LNCaP clone FGC (cell line): ENCODE measurements around the gene KLF11.

Experiments
- DNase-seq: peaks from one replicate; pipeline ENCODE4 v3.0.0-alpha.2; 2011; ENCODE audit warnings: low read depth
- H3K4me3 ChIP-seq: 2 replicates; pipeline ENCODE4 v1.5.1; 2011; ENCODE audit warnings: mild to moderate bottlenecking, low read depth, low read length, control low read depth
- CTCF ChIP-seq: IDR thresholded peaks from 2 replicates; pipeline ENCODE4 v1.5.1; 2012; ENCODE audit warnings: mild to moderate bottlenecking; ENCODE audit not compliant: control insufficient read depth, insufficient read depth; ENCODE audit errors: extremely low read depth

Gene KLF11

DNA sequence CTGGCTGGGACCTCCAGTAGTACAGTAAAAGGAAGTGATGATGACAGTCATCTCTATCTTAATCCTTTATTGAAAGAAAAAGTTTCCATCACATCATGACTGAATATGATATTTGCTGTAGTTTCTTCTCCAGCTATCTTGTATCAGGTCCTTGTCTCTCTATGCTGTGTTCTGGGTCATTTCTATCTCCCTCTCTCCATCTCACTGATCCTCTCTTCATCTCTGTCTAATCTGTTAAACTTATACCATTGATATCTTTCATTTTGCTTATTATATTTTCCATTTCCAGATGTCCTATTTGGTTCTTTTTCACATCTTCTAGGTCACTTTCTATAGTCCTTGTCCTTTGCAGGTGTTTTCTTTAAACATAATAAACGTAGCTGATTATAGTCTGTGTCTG, 24.5 kb downstream of the KLF11 start:
- no peak for TF ChIP-seq CTCF
- no peak for DNase-seq
- no peak overlapping the region for H3K4me3 ChIP-seq

DNA sequence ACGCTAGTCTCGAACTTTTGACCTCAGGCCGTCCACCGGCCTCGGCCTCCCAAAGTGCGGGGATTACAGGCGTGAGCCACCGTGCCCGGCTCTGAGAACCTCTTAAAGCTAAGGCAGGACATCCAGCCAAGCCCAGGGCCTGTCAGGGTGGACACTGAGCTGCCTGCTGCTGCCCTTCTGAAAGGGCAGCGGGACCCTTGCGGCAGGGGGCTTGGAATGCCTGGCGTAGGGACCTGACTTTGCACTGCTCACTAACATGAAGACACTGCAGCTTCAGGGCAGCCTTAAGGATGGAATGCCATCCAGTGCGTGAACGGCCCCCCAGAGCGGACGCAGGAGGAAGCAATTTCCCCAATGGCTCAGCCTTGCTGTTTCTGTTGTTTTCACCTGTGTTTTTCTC, 27.8 kb downstream of the KLF11 start:
- H3K4me3 ChIP-seq: no peak overlapping the region
- no peak for DNase-seq
- TF ChIP-seq CTCF: no peak

- no peak for DNase-seq
- no peak overlapping the region for H3K4me3 ChIP-seq
- TF ChIP-seq CTCF: no peak
These were observed 28.2 kb downstream of the KLF11 start for GRCh38 chr2:10071595-10071994.

- peak; percentile 83 for TF ChIP-seq CTCF
- no peak overlapping the region for H3K4me3 ChIP-seq
- DNase-seq: peak; percentile 71
These were observed 29.5 kb downstream of the KLF11 start for GRCh38 chr2:10072656-10073480.

DNA sequence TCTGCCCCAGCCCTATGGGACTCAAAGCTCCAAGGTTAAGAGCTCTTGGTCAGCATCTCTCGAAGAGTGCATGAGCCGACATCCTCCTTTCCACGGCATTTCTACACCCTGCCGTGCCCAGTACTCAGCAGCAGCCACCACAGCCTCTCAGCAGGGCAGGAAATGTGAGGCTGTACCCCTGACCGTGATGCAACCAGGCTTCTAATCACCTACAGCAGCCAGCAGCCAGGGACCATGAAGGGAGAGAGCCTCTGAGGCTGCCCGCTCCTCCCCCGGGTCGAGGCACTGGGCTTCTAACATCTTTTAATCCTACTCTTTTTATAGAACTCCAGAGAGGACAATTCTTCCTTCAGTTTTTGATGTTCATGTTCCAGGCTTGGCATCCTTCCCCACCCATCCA, 30.4 kb downstream of the KLF11 start:
- no peak for TF ChIP-seq CTCF
- H3K4me3 ChIP-seq: no peak overlapping the region
- DNase-seq: no peak

GRCh38 chr2:10075101-10075500, 31.8 kb downstream of the KLF11 start:
- no peak for DNase-seq
- H3K4me3 ChIP-seq: no peak overlapping the region
- no peak for TF ChIP-seq CTCF
